Measurements from ENCODE around the gene MS4A6A. TPM values are rescaled to one million over a fixed set of nuclear protein-coding genes. Genes with fewer than 3 reads are reported as not detected.
"Not testable (repeated sequence)": the region's sequence is repeated elsewhere in the genome, so short reads cannot be mapped to it uniquely, and the experiment has no call there.

Gene MS4A6A
- polyA plus RNA-seq, 4 donors, result 13.9 to 16.9 (median 15.5) TPM

GRCh38 chr11:60184824-60185511, 2.1 kb upstream of the MS4A6A start:
- DNase-seq (ENCODE audit: low read depth in 4 of 4, low spot score in 3 of 4), result no peak

GRCh38 chr11:60183591-60184205, 815 bp upstream of the MS4A6A start:
- no peak for DNase-seq (ENCODE audit: low read depth in 4 of 4, low spot score in 3 of 4)

GRCh38 chr11:60175860-60176275, 7.0 kb downstream of the MS4A6A start:
- no peak for DNase-seq (ENCODE audit: low read depth in 4 of 4, low spot score in 3 of 4)

GRCh38 chr11:60172011-60172410, 10.9 kb downstream of the MS4A6A start:
- DNase-seq (ENCODE audit: low read depth in 4 of 4, low spot score in 3 of 4), result no peak

- no peak for DNase-seq (ENCODE audit: low read depth in 4 of 4, low spot score in 3 of 4)
These were observed 12.3 kb downstream of the MS4A6A start for GRCh38 chr11:60170566-60170965.

GRCh38 chr11:60169264-60169915, 13.5 kb downstream of the MS4A6A start:
- DNase-seq (ENCODE audit: low read depth in 4 of 4, low spot score in 3 of 4), result no peak

- no peak for DNase-seq (ENCODE audit: low read depth in 4 of 4, low spot score in 3 of 4)
These were observed 14.6 kb downstream of the MS4A6A start for GRCh38 chr11:60168306-60168705.

- no peak for DNase-seq (ENCODE audit: low read depth in 4 of 4, low spot score in 3 of 4)
These were observed 16.9 kb downstream of the MS4A6A start for GRCh38 chr11:60165951-60166350.

GRCh38 chr11:60165538-60165937, 17.3 kb downstream of the MS4A6A start:
- no peak for DNase-seq (ENCODE audit: low read depth in 4 of 4, low spot score in 3 of 4)

GRCh38 chr11:60164550-60165075, 18.3 kb downstream of the MS4A6A start:
- no peak for DNase-seq (ENCODE audit: low read depth in 4 of 4, low spot score in 3 of 4)

GRCh38 chr11:60161766-60162165, 21.1 kb downstream of the MS4A6A start:
- DNase-seq (ENCODE audit: low read depth in 4 of 4, low spot score in 3 of 4), result no peak

GRCh38 chr11:60161107-60161506, 21.8 kb downstream of the MS4A6A start:
- DNase-seq (ENCODE audit: low read depth in 4 of 4, low spot score in 3 of 4), result no peak

GRCh38 chr11:60159868-60160267, 23.0 kb downstream of the MS4A6A start:
- DNase-seq (ENCODE audit: low read depth in 4 of 4, low spot score in 3 of 4), result no peak

GRCh38 chr11:60159284-60159683, 23.6 kb downstream of the MS4A6A start:
- no peak for DNase-seq (ENCODE audit: low read depth in 4 of 4, low spot score in 3 of 4)

- no peak for DNase-seq (ENCODE audit: low read depth in 4 of 4, low spot score in 3 of 4)
These were observed 24.2 kb downstream of the MS4A6A start for GRCh38 chr11:60158636-60159035.

GRCh38 chr11:60155931-60156330, 27.0 kb downstream of the MS4A6A start:
- no peak for DNase-seq (ENCODE audit: low read depth in 4 of 4, low spot score in 3 of 4)

- not testable (repeated sequence) for DNase-seq (ENCODE audit: low read depth in 4 of 4, low spot score in 3 of 4)
These were observed 30.2 kb downstream of the MS4A6A start for GRCh38 chr11:60152727-60153126.

- DNase-seq (ENCODE audit: low read depth in 4 of 4, low spot score in 3 of 4), result no peak
These were observed 32.6 kb downstream of the MS4A6A start for GRCh38 chr11:60150279-60150678.

GRCh38 chr11:60145677-60146076, 37.2 kb downstream of the MS4A6A start:
- no peak for DNase-seq (ENCODE audit: low read depth in 4 of 4, low spot score in 3 of 4)

GRCh38 chr11:60143768-60144167, 39.1 kb downstream of the MS4A6A start:
- no peak for DNase-seq (ENCODE audit: low read depth in 4 of 4, low spot score in 3 of 4)

- DNase-seq (ENCODE audit: low read depth in 4 of 4, low spot score in 3 of 4), result no peak
These were observed 49.0 kb downstream of the MS4A6A start for GRCh38 chr11:60133917-60134316.

GRCh38 chr11:60131912-60132311, 51.0 kb downstream of the MS4A6A start:
- DNase-seq (ENCODE audit: low read depth in 4 of 4, low spot score in 3 of 4), result no peak

All from right renal pelvis (tissue), 4 donors.